SK-N-SH (cell line): Measurements from ENCODE around the gene WBP1L. TPM values are rescaled to one million over a fixed set of nuclear protein-coding genes. Genes with fewer than 3 reads are reported as not detected.

Source experiments
- CTCF ChIA-PET: fragments of 300-600, 350-600 bp; formaldehyde crosslinking; extraction: SDS; loops from one replicate; lab custom pipeline; 2021; lab: Yijun Ruan, JAX
- POLR2A ChIA-PET: fragments of 350-600 bp; sonication (Branson Sonifier 250); formaldehyde crosslinking; extraction: SDS; loops from one replicate; lab custom pipeline; 2020; ENCODE audit warnings: antibody characterized with exemption, inconsistent platforms; lab: Yijun Ruan, JAX
- DNase-seq: peaks from one replicate; pipeline ENCODE4 v3.0.0; 2012
- H2AFZ ChIP-seq: fragments of 200-600 bp; sonication (generic); 2 replicates; pipeline ENCODE4 v1.8.1; 2016; ENCODE audit warnings: antibody characterized with exemption, mild to moderate bottlenecking, low read depth
- H3F3A ChIP-seq: fragments of 200-600 bp; sonication (generic); replicated peaks from 2 replicates; pipeline ENCODE3; 2016; ENCODE audit warnings: antibody characterized with exemption, mild to moderate bottlenecking; ENCODE audit not compliant: insufficient read depth
- H3K27ac ChIP-seq, 2 experiments: fragments of 200-500 bp in 1 of 2; fragments of 200-600 bp in 1 of 2; sonication (Bioruptor generic) in 1 of 2; sonication (generic), shearing (Covaris generic) in 1 of 2; 2 replicates each; pipeline versions ENCODE4 v1.5.1 to v1.6.1; 2014 to 2016; ENCODE audit warnings: low read depth in 2 of 2, inconsistent platforms in 1 of 2, low read length in 1 of 2, mild to moderate bottlenecking in 1 of 2, mixed read lengths in 1 of 2
- H3K27me3 ChIP-seq: fragments of 200-600 bp; sonication (generic), shearing (Covaris generic); 2 replicates; pipeline ENCODE4 v1.6.1; 2016; ENCODE audit warnings: mixed run types; ENCODE audit not compliant: insufficient read depth
- H3K36me3 ChIP-seq, 2 experiments: fragments of 200-500 bp in 1 of 2; fragments of 200-600 bp in 1 of 2; sonication (Bioruptor generic) in 1 of 2; sonication (generic) in 1 of 2; replicated peaks in 1 of 2; 2 replicates each; pipeline versions ENCODE3 to v1.5.1; 2014 to 2016; ENCODE audit warnings: low read length in 1 of 2, mild to moderate bottlenecking in 1 of 2; ENCODE audit not compliant: insufficient read depth in 2 of 2, control insufficient read depth in 1 of 2
- H3K4me1 ChIP-seq, 2 experiments: fragments of 200-500 bp in 1 of 2; fragments of 200-600 bp in 1 of 2; sonication (Bioruptor generic) in 1 of 2; sonication (generic), shearing (Covaris generic) in 1 of 2; 2 replicates each; pipeline versions ENCODE4 v1.5.1 to v1.6.1; 2014 to 2016; ENCODE audit warnings: low read depth in 1 of 2, low read length in 1 of 2, mixed run types in 1 of 2; ENCODE audit not compliant: insufficient read depth in 2 of 2, control insufficient read depth in 1 of 2
- H3K4me2 ChIP-seq: fragments of 200-600 bp; sonication (generic), shearing (Covaris generic); 2 replicates; pipeline ENCODE4 v1.6.1; 2017; ENCODE audit warnings: mixed run types
- H3K4me3 ChIP-seq, 2 experiments: fragments of 200-500 bp in 1 of 2; fragments of 200-600 bp in 1 of 2; sonication (Bioruptor generic) in 1 of 2; sonication (generic), shearing (Covaris generic) in 1 of 2; 2 replicates each; pipeline versions ENCODE4 v1.5.1 to v1.8.1; 2014 to 2016; ENCODE audit warnings: low read depth in 2 of 2, inconsistent platforms in 1 of 2, low read length in 1 of 2, mild to moderate bottlenecking in 1 of 2, mixed read lengths in 1 of 2, moderate library complexity in 1 of 2
- H3K79me2 ChIP-seq: fragments of 200-600 bp; sonication (generic); 2 replicates; pipeline ENCODE4 v1.8.1; 2017; ENCODE audit warnings: mild to moderate bottlenecking; ENCODE audit not compliant: insufficient read depth
- H3K9ac ChIP-seq: fragments of 200-600 bp; sonication (generic); 2 replicates; pipeline ENCODE4 v1.6.1; 2017; ENCODE audit warnings: mixed run types
- H3K9me2 ChIP-seq: fragments of 200-600 bp; sonication (generic); 2 replicates; pipeline ENCODE4 v1.6.1; 2017; ENCODE audit warnings: mixed run types
- H3K9me3 ChIP-seq: fragments of 200-600 bp; sonication (generic); 2 replicates; pipeline ENCODE4 v1.6.1; 2017; ENCODE audit warnings: mixed run types, mild to moderate bottlenecking, moderate library complexity
- H4K20me1 ChIP-seq: fragments of 200-600 bp; sonication (generic); 2 replicates; pipeline ENCODE4 v1.6.1; 2017; ENCODE audit warnings: mild to moderate bottlenecking, mixed run types; ENCODE audit not compliant: insufficient read depth
- CHD2 ChIP-seq: fragments of 150-350 bp; IDR thresholded peaks from 2 replicates; pipeline ENCODE4 v1.6.1; 2018; ENCODE audit warnings: low read length; ENCODE audit not compliant: partially characterized antibody
- CTCF ChIP-seq: fragments of 200-600 bp; sonication (generic); IDR thresholded peaks from 2 replicates; pipeline ENCODE4 v1.6.1; 2017; ENCODE audit warnings: antibody characterized with exemption, mild to moderate bottlenecking, moderate library complexity
- FOSL2 ChIP-seq: IDR thresholded peaks from 2 replicates; pipeline ENCODE4 v1.4.0; 2012; ENCODE audit warnings: low read depth, mild to moderate bottlenecking, moderate library complexity, borderline replicate concordance
- FOXJ3 ChIP-seq: sonication (generic); formaldehyde crosslinking; IDR thresholded peaks from 2 replicates; pipeline ENCODE4 v1.5.1; 2020; ENCODE audit warnings: mild to moderate bottlenecking, missing genetic modification reagents
- FOXM1 ChIP-seq: IDR thresholded peaks from 2 replicates; pipeline ENCODE4 v1.4.0; 2012; ENCODE audit warnings: low read depth, mild to moderate bottlenecking
- GABPA ChIP-seq: IDR thresholded peaks from 2 replicates; pipeline ENCODE4 v1.4.0; 2012; ENCODE audit warnings: low read depth, mild to moderate bottlenecking
- GATA2 ChIP-seq: sonication (generic); formaldehyde crosslinking; IDR thresholded peaks from 2 replicates; pipeline ENCODE4 v1.5.0; 2020; ENCODE audit warnings: mild to moderate bottlenecking, missing genetic modification reagents
- JUND ChIP-seq: IDR thresholded peaks from 2 replicates; pipeline ENCODE4 v1.4.0; 2012
- MAX ChIP-seq: IDR thresholded peaks from 2 replicates; pipeline ENCODE4 v1.4.0; 2012; ENCODE audit warnings: low read depth
- NRF1 ChIP-seq: IDR thresholded peaks from 2 replicates; pipeline ENCODE4 v1.6.1; 2012; ENCODE audit warnings: low read depth, mild to moderate bottlenecking, low read length
- PBX3 ChIP-seq: IDR thresholded peaks from 2 replicates; pipeline ENCODE4; 2012
- RAD21 ChIP-seq: IDR thresholded peaks from 2 replicates; pipeline ENCODE4 v1.6.1; 2012; ENCODE audit warnings: mild to moderate bottlenecking, low read length
- RCOR1 ChIP-seq: fragments of 150-350 bp; IDR thresholded peaks from 2 replicates; pipeline ENCODE4 v1.6.1; 2017; ENCODE audit warnings: antibody characterized with exemption, low read length
- REST ChIP-seq: IDR thresholded peaks from 2 replicates; pipeline ENCODE4 v1.6.1; 2012; ENCODE audit warnings: mild to moderate bottlenecking, low read depth, low read length, moderate library complexity
- RFX5 ChIP-seq: IDR thresholded peaks from 2 replicates; pipeline ENCODE4 v1.6.1; 2012; ENCODE audit warnings: mild to moderate bottlenecking, improper control_type of control experiment, low read length
- SIN3A ChIP-seq: IDR thresholded peaks from 2 replicates; pipeline ENCODE4 v1.6.1; 2012; ENCODE audit warnings: low read depth, mild to moderate bottlenecking, low read length, moderate library complexity, borderline replicate concordance
- SMC3 ChIP-seq: IDR thresholded peaks from 2 replicates; pipeline ENCODE4 v1.6.1; 2012; ENCODE audit warnings: low read depth, low read length, improper control_type of control experiment
- TAF1 ChIP-seq: IDR thresholded peaks from 2 replicates; pipeline ENCODE4 v1.6.1; 2012; ENCODE audit warnings: low read depth, mild to moderate bottlenecking, low read length, moderate library complexity, borderline replicate concordance
- TCF12 ChIP-seq: IDR thresholded peaks from 2 replicates; pipeline ENCODE4 v1.4.0; 2012
- TEAD4 ChIP-seq: IDR thresholded peaks from 2 replicates; pipeline ENCODE4 v1.4.0; 2012; ENCODE audit warnings: mild to moderate bottlenecking, borderline replicate concordance; ENCODE audit not compliant: insufficient read depth
- USF1 ChIP-seq: IDR thresholded peaks from 2 replicates; pipeline ENCODE4 v1.4.0; 2012; ENCODE audit warnings: low read depth, borderline replicate concordance
- YY1 ChIP-seq: IDR thresholded peaks from 2 replicates; pipeline ENCODE4 v1.4.0; 2012; ENCODE audit warnings: low read depth, mild to moderate bottlenecking
- WGBS: methylation state at CpG from one replicate; pipeline ENCODE4 v1.1.6; 2017; ENCODE audit warnings: low lambda C conversion rate; 5-methylcytosine and 5-hydroxymethylcytosine counted together
- polyA plus RNA-seq, 3 experiments: library from polyadenylated mRNA; depleted of rRNA; stranded (reverse); fragments of >200 nt; gene quantifications; 2 replicates each; pipeline ENCODE4 v1.2.3, GENCODE V29; 2012

The WBP1L gene
- polyA plus RNA-seq, 1 of the 3 experiments (the other 2 are of a cell fraction) = 22.8 TPM

GRCh38 chr10:102723989-102724388 lies 19.8 kb upstream of the WBP1L start:
- Histone ChIP-seq H3K9ac (no peak overlapping the region), H3K9me2 (no peaks in the 10 kb centered on the region), H3K4me2 (no peak overlapping the region), H3K27me3 (no peaks in the 10 kb centered on the region), H3K27ac (no peak overlapping the region), H3K4me3 (no peak overlapping the region), H3K4me1 (no peaks in the 10 kb centered on the region), H4K20me1 (no peaks in the 10 kb centered on the region), H3F3A (peaks cover 3% of the 10 kb centered on the region), H2AFZ (no peak overlapping the region), H3K9me3 (no peaks in the 10 kb centered on the region), H3K36me3 (peaks cover 0 to 3% of the 10 kb centered on the region in 2 experiments), H3K79me2 (peaks cover 16% of the 10 kb centered on the region)
- TF ChIP-seq TCF12 (no peak), RFX5 (no peak), RCOR1 (no peak), GABPA (no peak), CTCF (no peak), TEAD4 (no peak), JUND (no peak), TAF1 (no peak), MAX (no peak), RAD21 (no peak), YY1 (no peak)
- no peak for DNase-seq
- CTCF ChIA-PET = no interaction called here
- 96% methylated on average over 4 of the region's 4 CpGs for whole genome bisulfite sequencing
- POLR2A ChIA-PET = no interaction called here

- Histone ChIP-seq H3K36me3 (peaks cover 0 to 3% of the 10 kb centered on the region in 2 experiments), H3K9me3 (no peaks in the 10 kb centered on the region), H3K4me2 (no peak overlapping the region), H3K9ac (no peak overlapping the region), H3F3A (peaks cover 3% of the 10 kb centered on the region), H3K4me1 (peaks cover 0 to under 1% of the 10 kb centered on the region in 2 experiments; a peak in 1 of 4 replicates), H3K27ac (no peak overlapping the region), H3K27me3 (no peaks in the 10 kb centered on the region), H3K4me3 (no peak overlapping the region), H2AFZ (no peak overlapping the region), H3K79me2 (peaks cover 16% of the 10 kb centered on the region; the same call in 1 of the 2 replicates), H4K20me1 (no peaks in the 10 kb centered on the region), H3K9me2 (no peaks in the 10 kb centered on the region)
- no peak for DNase-seq
- POLR2A ChIA-PET = no interaction called here
- WGBS = 80% methylated on average over 1 of the region's 3 CpGs
- CTCF ChIA-PET = interaction anchor here (1.0 to 2.3 kb wide), 5 partner anchors 9 to 195 kb away, joined by 3 to 9 read pairs (median 3); partner anchors contain the start of gene CNNM2
- no peak for TF ChIP-seq FOXM1
- no peak for TF ChIP-seq FOSL2
- no peak for TF ChIP-seq RAD21
- TF ChIP-seq SMC3 = no peak
- TF ChIP-seq JUND = no peak
- no peak for TF ChIP-seq PBX3
- no peak for TF ChIP-seq TEAD4
- TF ChIP-seq YY1 = no peak
- TF ChIP-seq USF1 = no peak
- TF ChIP-seq REST = no peak
- TF ChIP-seq CHD2 = no peak
- no peak for TF ChIP-seq GATA2
- TF ChIP-seq SIN3A = no peak
- no peak for TF ChIP-seq NRF1
- no peak for TF ChIP-seq MAX
- no peak for TF ChIP-seq FOXJ3
Measured at GRCh38 chr10:102726274-102726673, 17.5 kb upstream of the WBP1L start.
